Karpas-422 (cell line): ENCODE results near the gene ITGB2. TPM values are rescaled to one million over a fixed set of nuclear protein-coding genes. Genes with fewer than 3 reads are reported as not detected.

Experiments
- DNase-seq: peaks from one replicate; pipeline ENCODE4 v3.0.0-alpha.2; 2015
- H2AFZ ChIP-seq: fragments of 200-600 bp; sonication (generic); 2 replicates; pipeline ENCODE4 v1.6.1; 2014; ENCODE audit warnings: antibody characterized with exemption, low read length, mixed read lengths
- H3K27ac ChIP-seq: fragments of 200-600 bp; sonication (generic); 2 replicates; pipeline ENCODE4 v1.5.1; 2014; ENCODE audit warnings: mild to moderate bottlenecking, low read length, moderate library complexity
- H3K27me3 ChIP-seq: fragments of 200-600 bp; sonication (generic); 2 replicates; pipeline ENCODE4 v1.6.1; 2014; ENCODE audit warnings: low read length, mixed read lengths
- H3K36me3 ChIP-seq: fragments of 200-600 bp; sonication (generic); 2 replicates; pipeline ENCODE4 v1.6.1; 2014; ENCODE audit warnings: low read length, mixed read lengths; ENCODE audit not compliant: insufficient read depth
- H3K4me1 ChIP-seq: fragments of 200-600 bp; sonication (generic); 2 replicates; pipeline ENCODE4 v1.6.1; 2014; ENCODE audit warnings: mild to moderate bottlenecking, low read length, mixed read lengths
- H3K4me2 ChIP-seq: fragments of 200-600 bp; sonication (generic); 2 replicates; pipeline ENCODE4 v1.6.1; 2014; ENCODE audit warnings: low read length, low read depth, mild to moderate bottlenecking; ENCODE audit not compliant: poor library complexity, severe bottlenecking
- H3K4me3 ChIP-seq: fragments of 200-600 bp; sonication (generic); 2 replicates; pipeline ENCODE4 v1.5.1; 2014; ENCODE audit warnings: mild to moderate bottlenecking, antibody characterized with exemption, low read length, mixed read lengths
- H3K79me2 ChIP-seq: fragments of 200-600 bp; sonication (generic); 2 replicates; pipeline ENCODE4 v1.6.1; 2014; ENCODE audit warnings: mild to moderate bottlenecking, low read length, mixed read lengths
- H3K9ac ChIP-seq: fragments of 200-600 bp; sonication (generic); 2 replicates; pipeline ENCODE4 v1.6.0; 2014; ENCODE audit warnings: low read length
- H3K9me2 ChIP-seq: fragments of 200-600 bp; sonication (generic), shearing (Covaris generic); replicated peaks from 2 replicates; pipeline ENCODE4 v1.6.0; 2014; ENCODE audit warnings: mild to moderate bottlenecking, low read length, moderate library complexity; ENCODE audit not compliant: insufficient read depth
- H3K9me3 ChIP-seq: fragments of 300-700, 200-600 bp; sonication (generic); 2 replicates; pipeline ENCODE4 v1.6.1; 2014; ENCODE audit warnings: low read length, mixed read lengths
- H4K20me1 ChIP-seq: fragments of 200-600 bp; sonication (generic); 2 replicates; pipeline ENCODE4 v1.6.1; 2014; ENCODE audit warnings: mild to moderate bottlenecking, antibody characterized with exemption, low read length, low read depth; ENCODE audit not compliant: insufficient read depth
- total RNA-seq: library from RNA; depleted of rRNA; stranded (reverse); fragments of >200 nt; shearing (Covaris generic); gene quantifications from 2 replicates; pipeline ENCODE4 v1.2.3, GENCODE V29; 2014; ENCODE audit warnings: low replicate concordance

ITGB2 gene
- total RNA-seq, 1 experiment from 2014 or later, result 252 TPM

- Histone ChIP-seq H4K20me1 (peaks cover 57% of the 10 kb centered on the region), H3K9me2 (no peaks in the 10 kb centered on the region), H3K4me1 (no peaks in the 10 kb centered on the region), H3K4me2 (no peak overlapping the region), H3K27ac (no peak overlapping the region), H3K4me3 (no peak overlapping the region), H3K9ac (no peak overlapping the region), H3K36me3 (0 out of 2 replicates have a peak, but pooled peaks cover 4% of the 10 kb centered on the region), H3K27me3 (no peaks in the 10 kb centered on the region), H3K79me2 (peaks cover 85% of the 10 kb centered on the region), H3K9me3 (no peaks in the 10 kb centered on the region), H2AFZ (no peak overlapping the region)
- DNase-seq, result no peak
These were observed 30.7 kb upstream of the ITGB2 start for GRCh38 chr21:44951186-44951915.

GRCh38 chr21:44950351-44950750 is 29.7 kb upstream of the ITGB2 start:
- H3K4me1 ChIP-seq, result no peaks in the 10 kb centered on the region
- no peak overlapping the region for H2AFZ ChIP-seq
- H3K4me2 ChIP-seq, result no peak overlapping the region
- H3K9me2 ChIP-seq, result no peaks in the 10 kb centered on the region
- H3K9me3 ChIP-seq, result no peaks in the 10 kb centered on the region
- DNase-seq, result no peak
- no peak overlapping the region for H3K9ac ChIP-seq
- H3K27ac ChIP-seq, result no peak overlapping the region
- peaks cover 86% of the 10 kb centered on the region for H3K79me2 ChIP-seq
- H3K36me3 ChIP-seq, result 0 out of 2 replicates have a peak, but pooled peaks cover under 1% of the 10 kb centered on the region
- H4K20me1 ChIP-seq, result peaks cover 62% of the 10 kb centered on the region
- no peak overlapping the region for H3K4me3 ChIP-seq
- H3K27me3 ChIP-seq, result no peaks in the 10 kb centered on the region

- Histone ChIP-seq H3K4me2 (no peak overlapping the region), H3K9me3 (no peaks in the 10 kb centered on the region), H3K36me3 (peaks cover 4% of the 10 kb centered on the region; the same call in 1 of the 2 replicates), H2AFZ (no peak overlapping the region), H3K9me2 (no peaks in the 10 kb centered on the region), H3K27me3 (no peaks in the 10 kb centered on the region), H3K9ac (no peak overlapping the region), H3K27ac (no peak overlapping the region), H4K20me1 (peaks cover 68% of the 10 kb centered on the region), H3K79me2 (peaks cover 91% of the 10 kb centered on the region), H3K4me3 (no peak overlapping the region), H3K4me1 (no peaks in the 10 kb centered on the region)
- peak; percentile 72 for DNase-seq
These were observed 29.1 kb upstream of the ITGB2 start for GRCh38 chr21:44949779-44950198.

GRCh38 chr21:44949161-44949778 is 28.6 kb upstream of the ITGB2 start:
- H2AFZ ChIP-seq, result no peak overlapping the region
- H3K79me2 ChIP-seq, result peaks cover 93% of the 10 kb centered on the region
- H3K4me1 ChIP-seq, result no peaks in the 10 kb centered on the region
- H3K4me3 ChIP-seq, result no peak overlapping the region
- no peaks in the 10 kb centered on the region for H3K27me3 ChIP-seq
- no peak for DNase-seq
- peaks cover 4% of the 10 kb centered on the region; the same call in 1 of the 2 replicates for H3K36me3 ChIP-seq
- no peak overlapping the region for H3K4me2 ChIP-seq
- no peak overlapping the region for H3K27ac ChIP-seq
- no peak overlapping the region for H3K9ac ChIP-seq
- H4K20me1 ChIP-seq, result peaks cover 64% of the 10 kb centered on the region
- H3K9me2 ChIP-seq, result no peaks in the 10 kb centered on the region
- H3K9me3 ChIP-seq, result no peaks in the 10 kb centered on the region

GRCh38 chr21:44948426-44949120 is 27.9 kb upstream of the ITGB2 start:
- H3K9me3 ChIP-seq, result no peaks in the 10 kb centered on the region
- H3K4me3 ChIP-seq, result no peak overlapping the region
- no peak overlapping the region for H3K27ac ChIP-seq
- no peaks in the 10 kb centered on the region for H3K4me1 ChIP-seq
- no peak overlapping the region for H3K9ac ChIP-seq
- H3K4me2 ChIP-seq, result no peak overlapping the region
- H4K20me1 ChIP-seq, result peaks cover 61% of the 10 kb centered on the region
- no peak for DNase-seq
- no peaks in the 10 kb centered on the region for H3K27me3 ChIP-seq
- H3K36me3 ChIP-seq, result peaks cover 7% of the 10 kb centered on the region; the same call in 1 of the 2 replicates
- peaks cover 93% of the 10 kb centered on the region for H3K79me2 ChIP-seq
- no peaks in the 10 kb centered on the region for H3K9me2 ChIP-seq
- H2AFZ ChIP-seq, result no peak overlapping the region

GRCh38 chr21:44947930-44948331 is 27.2 kb upstream of the ITGB2 start:
- H3K79me2 ChIP-seq, result peaks cover 94% of the 10 kb centered on the region
- no peaks in the 10 kb centered on the region for H3K9me3 ChIP-seq
- no peak for DNase-seq
- peaks cover 58% of the 10 kb centered on the region for H4K20me1 ChIP-seq
- no peak overlapping the region for H2AFZ ChIP-seq
- H3K36me3 ChIP-seq, result peaks cover 7% of the 10 kb centered on the region; the same call in 1 of the 2 replicates
- no peak overlapping the region for H3K27ac ChIP-seq
- no peak overlapping the region for H3K9ac ChIP-seq
- H3K4me3 ChIP-seq, result no peak overlapping the region
- H3K27me3 ChIP-seq, result no peaks in the 10 kb centered on the region
- no peaks in the 10 kb centered on the region for H3K4me1 ChIP-seq
- no peak overlapping the region for H3K4me2 ChIP-seq
- no peaks in the 10 kb centered on the region for H3K9me2 ChIP-seq

- DNase-seq, result no peak
- H3K4me3 ChIP-seq, result no peak overlapping the region
- no peaks in the 10 kb centered on the region for H3K9me3 ChIP-seq
- no peak overlapping the region for H3K27ac ChIP-seq
- H3K4me1 ChIP-seq, result peaks cover 2% of the 10 kb centered on the region; the same call in 1 of the 2 replicates
- no peak overlapping the region for H3K4me2 ChIP-seq
- H4K20me1 ChIP-seq, result peaks cover 60% of the 10 kb centered on the region
- H3K36me3 ChIP-seq, result peaks cover 8% of the 10 kb centered on the region; the same call in 1 of the 2 replicates
- H3K9me2 ChIP-seq, result no peaks in the 10 kb centered on the region
- no peaks in the 10 kb centered on the region for H3K27me3 ChIP-seq
- H3K79me2 ChIP-seq, result peaks cover 94% of the 10 kb centered on the region
- no peak overlapping the region for H3K9ac ChIP-seq
- H2AFZ ChIP-seq, result no peak overlapping the region
These were observed 26.6 kb upstream of the ITGB2 start for GRCh38 chr21:44947111-44947929.
